ENCODE results near the gene ABHD6.

GRCh38 chr3:58238830-58239229 lies 1.2 kb downstream of the ABHD6 start:
- TF ChIP-seq, protein P1, sequence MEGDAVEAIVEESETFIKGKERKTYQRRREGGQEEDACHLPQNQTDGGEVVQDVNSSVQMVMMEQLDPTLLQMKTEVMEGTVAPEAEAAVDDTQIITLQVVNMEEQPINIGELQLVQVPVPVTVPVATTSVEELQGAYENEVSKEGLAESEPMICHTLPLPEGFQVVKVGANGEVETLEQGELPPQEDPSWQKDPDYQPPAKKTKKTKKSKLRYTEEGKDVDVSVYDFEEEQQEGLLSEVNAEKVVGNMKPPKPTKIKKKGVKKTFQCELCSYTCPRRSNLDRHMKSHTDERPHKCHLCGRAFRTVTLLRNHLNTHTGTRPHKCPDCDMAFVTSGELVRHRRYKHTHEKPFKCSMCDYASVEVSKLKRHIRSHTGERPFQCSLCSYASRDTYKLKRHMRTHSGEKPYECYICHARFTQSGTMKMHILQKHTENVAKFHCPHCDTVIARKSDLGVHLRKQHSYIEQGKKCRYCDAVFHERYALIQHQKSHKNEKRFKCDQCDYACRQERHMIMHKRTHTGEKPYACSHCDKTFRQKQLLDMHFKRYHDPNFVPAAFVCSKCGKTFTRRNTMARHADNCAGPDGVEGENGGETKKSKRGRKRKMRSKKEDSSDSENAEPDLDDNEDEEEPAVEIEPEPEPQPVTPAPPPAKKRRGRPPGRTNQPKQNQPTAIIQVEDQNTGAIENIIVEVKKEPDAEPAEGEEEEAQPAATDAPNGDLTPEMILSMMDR (IDR thresholded peaks at IDR 0.05; ENCODE audit: insufficient read depth, low read length): no peak
- no peak for TF ChIP-seq POLR2AphosphoS5 (IDR thresholded peaks at IDR 0.05; ENCODE audit: low read depth)
